Gastrocnemius medialis (tissue), 4 donors: ENCODE data around the gene RNU6-9.

Source experiments
- POLR2A ChIP-seq, 2 donors: fragments of 450-650 bp; IDR thresholded peaks; one replicate each; pipeline ENCODE4 v1.6.1; 2017; ENCODE audit warnings: antibody characterized with exemption in 2 of 2, mild to moderate bottlenecking in 2 of 2, moderate library complexity in 2 of 2
- TF ChIP-seq, protein P1 (sequence below), 5 experiments: fragments of 450-650 bp in 3 of 5; fragments of 200-600 bp in 2 of 5; sonication (generic) in 2 of 5; IDR thresholded peaks in 4 of 5; conservative IDR thresholded peaks in 1 of 5; 1 replicate in 4 of 5; 2 replicates in 1 of 5; pipeline ENCODE4 v1.5.1; 2016 to 2019; ENCODE audit warnings: antibody characterized with exemption in 5 of 5, mild to moderate bottlenecking in 3 of 5, moderate library complexity in 3 of 5

DNA sequence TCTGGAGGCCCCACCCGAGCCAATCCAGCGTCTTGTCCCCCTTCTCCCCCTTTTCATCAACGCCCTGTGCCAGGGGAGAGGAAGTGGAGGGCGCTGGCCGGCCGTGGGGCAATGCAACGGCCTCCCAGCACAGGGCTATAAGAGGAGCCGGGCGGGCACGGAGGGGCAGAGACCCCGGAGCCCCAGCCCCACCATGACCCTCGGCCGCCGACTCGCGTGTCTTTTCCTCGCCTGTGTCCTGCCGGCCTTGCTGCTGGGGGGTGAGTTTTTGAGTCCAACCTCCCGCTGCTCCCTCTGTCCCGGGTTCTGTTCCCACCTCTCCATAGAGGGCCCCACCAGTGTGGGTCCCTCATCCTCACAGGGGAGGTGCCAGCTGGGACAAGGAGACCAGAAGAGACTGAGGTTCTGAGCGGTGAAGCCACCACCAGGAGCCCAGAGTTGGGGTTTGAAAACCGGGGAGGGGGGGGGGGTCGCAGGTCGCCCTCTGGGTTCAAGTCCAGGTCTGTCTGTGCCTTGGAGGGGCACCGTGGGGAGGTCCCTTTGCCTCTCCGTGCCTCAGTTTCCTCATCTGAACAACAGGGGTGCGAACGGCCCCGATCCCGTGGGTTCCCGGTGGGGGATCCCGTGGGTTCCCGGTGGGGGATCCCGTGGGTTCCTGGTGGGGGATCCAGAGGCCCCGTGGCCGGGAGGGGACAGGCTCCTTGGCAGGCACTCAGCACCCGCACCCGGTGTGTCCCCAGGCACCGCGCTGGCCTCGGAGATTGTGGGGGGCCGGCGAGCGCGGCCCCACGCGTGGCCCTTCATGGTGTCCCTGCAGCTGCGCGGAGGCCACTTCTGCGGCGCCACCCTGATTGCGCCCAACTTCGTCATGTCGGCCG is 40.9 kb upstream of the RNU6-9 start, which contains the start of gene ELANE:
- TF ChIP-seq, protein P1, sequence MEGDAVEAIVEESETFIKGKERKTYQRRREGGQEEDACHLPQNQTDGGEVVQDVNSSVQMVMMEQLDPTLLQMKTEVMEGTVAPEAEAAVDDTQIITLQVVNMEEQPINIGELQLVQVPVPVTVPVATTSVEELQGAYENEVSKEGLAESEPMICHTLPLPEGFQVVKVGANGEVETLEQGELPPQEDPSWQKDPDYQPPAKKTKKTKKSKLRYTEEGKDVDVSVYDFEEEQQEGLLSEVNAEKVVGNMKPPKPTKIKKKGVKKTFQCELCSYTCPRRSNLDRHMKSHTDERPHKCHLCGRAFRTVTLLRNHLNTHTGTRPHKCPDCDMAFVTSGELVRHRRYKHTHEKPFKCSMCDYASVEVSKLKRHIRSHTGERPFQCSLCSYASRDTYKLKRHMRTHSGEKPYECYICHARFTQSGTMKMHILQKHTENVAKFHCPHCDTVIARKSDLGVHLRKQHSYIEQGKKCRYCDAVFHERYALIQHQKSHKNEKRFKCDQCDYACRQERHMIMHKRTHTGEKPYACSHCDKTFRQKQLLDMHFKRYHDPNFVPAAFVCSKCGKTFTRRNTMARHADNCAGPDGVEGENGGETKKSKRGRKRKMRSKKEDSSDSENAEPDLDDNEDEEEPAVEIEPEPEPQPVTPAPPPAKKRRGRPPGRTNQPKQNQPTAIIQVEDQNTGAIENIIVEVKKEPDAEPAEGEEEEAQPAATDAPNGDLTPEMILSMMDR (IDR thresholded peaks at IDR 0.05 in 4 of 5, conservative IDR thresholded peaks at IDR 0.05 in 1 of 5), result no peak
- no peak for TF ChIP-seq POLR2A (IDR thresholded peaks at IDR 0.05)
